Testis (tissue), 2 donors: ENCODE data around the gene SMTNL2.

Experiments used
- POLR2A ChIP-seq: fragments of 450-650 bp; IDR thresholded peaks from one replicate; pipeline ENCODE4 v1.6.1; 2017; ENCODE audit warnings: antibody characterized with exemption, mild to moderate bottlenecking, moderate library complexity
- TF ChIP-seq, protein P1 (sequence below), 3 experiments: fragments of 450-650 bp in 2 of 3; fragments of 200-600 bp in 1 of 3; sonication (generic) in 1 of 3; IDR thresholded peaks; one replicate each; pipeline ENCODE4 v1.5.1; 2016 to 2019; ENCODE audit warnings: antibody characterized with exemption in 3 of 3, mild to moderate bottlenecking in 2 of 3, moderate library complexity in 1 of 3

DNA sequence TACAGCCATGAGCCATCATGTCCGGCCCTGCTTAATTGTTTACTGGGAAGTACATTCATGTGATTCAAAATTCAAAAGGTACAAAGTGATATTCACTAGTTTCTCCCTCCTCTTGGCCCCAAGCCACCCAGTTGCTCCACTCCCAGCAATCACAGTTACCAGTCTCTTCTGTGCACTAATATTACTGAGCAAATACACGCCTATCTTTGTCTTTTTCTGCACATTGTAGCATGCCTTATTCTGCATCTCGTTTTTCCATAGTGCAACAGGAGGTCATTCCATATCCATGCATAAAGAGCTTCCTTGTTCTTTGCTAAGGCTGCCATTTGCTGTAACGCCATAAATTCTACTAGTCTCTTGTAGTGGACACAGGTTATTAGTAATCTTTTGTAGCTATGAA, 59.3 kb downstream of the SMTNL2 start:
- TF ChIP-seq, protein P1, sequence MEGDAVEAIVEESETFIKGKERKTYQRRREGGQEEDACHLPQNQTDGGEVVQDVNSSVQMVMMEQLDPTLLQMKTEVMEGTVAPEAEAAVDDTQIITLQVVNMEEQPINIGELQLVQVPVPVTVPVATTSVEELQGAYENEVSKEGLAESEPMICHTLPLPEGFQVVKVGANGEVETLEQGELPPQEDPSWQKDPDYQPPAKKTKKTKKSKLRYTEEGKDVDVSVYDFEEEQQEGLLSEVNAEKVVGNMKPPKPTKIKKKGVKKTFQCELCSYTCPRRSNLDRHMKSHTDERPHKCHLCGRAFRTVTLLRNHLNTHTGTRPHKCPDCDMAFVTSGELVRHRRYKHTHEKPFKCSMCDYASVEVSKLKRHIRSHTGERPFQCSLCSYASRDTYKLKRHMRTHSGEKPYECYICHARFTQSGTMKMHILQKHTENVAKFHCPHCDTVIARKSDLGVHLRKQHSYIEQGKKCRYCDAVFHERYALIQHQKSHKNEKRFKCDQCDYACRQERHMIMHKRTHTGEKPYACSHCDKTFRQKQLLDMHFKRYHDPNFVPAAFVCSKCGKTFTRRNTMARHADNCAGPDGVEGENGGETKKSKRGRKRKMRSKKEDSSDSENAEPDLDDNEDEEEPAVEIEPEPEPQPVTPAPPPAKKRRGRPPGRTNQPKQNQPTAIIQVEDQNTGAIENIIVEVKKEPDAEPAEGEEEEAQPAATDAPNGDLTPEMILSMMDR (IDR thresholded peaks at IDR 0.05) = no peak
- no peak for TF ChIP-seq POLR2A
